Chondrocyte (in vitro differentiated cells): ENCODE measurements around the gene ADGRB3. TPM values are rescaled to one million over a fixed set of nuclear protein-coding genes. Genes with fewer than 3 reads are reported as not detected.
A peak's percentile ranks its signal among the peaks of the same experiment; 100 is the strongest.
"Not testable (repeated sequence)": the region's sequence is repeated elsewhere in the genome, so short reads cannot be mapped to it uniquely, and the experiment has no call there.

Experiments used
- DNase-seq: peaks from one replicate; pipeline ENCODE4 v3.0.0; 2021; ENCODE audit warnings: mixed read lengths, low spot score
- H3K27ac Mint-ChIP-seq: one replicate; pipeline ENCODE4 v1.8.0; 2021; ENCODE audit warnings: mild to moderate bottlenecking, moderate library complexity, mixed read lengths; ENCODE audit not compliant: unreplicated experiment
- H3K27me3 Mint-ChIP-seq: 2 replicates; pipeline ENCODE4 v1.8.0; 2021; ENCODE audit warnings: low read depth, mixed read lengths
- H3K36me3 Mint-ChIP-seq: 2 replicates; pipeline ENCODE4 v1.8.0; 2021; ENCODE audit warnings: low read depth, mixed read lengths
- H3K4me1 Mint-ChIP-seq: 2 replicates; pipeline ENCODE4 v1.8.0; 2021; ENCODE audit warnings: low read depth, mild to moderate bottlenecking, mixed read lengths
- H3K4me3 Mint-ChIP-seq: one replicate; pipeline ENCODE4 v1.8.0; 2021; ENCODE audit warnings: mild to moderate bottlenecking, moderate library complexity, mixed read lengths; ENCODE audit not compliant: unreplicated experiment
- H3K9me3 Mint-ChIP-seq: 2 replicates; pipeline ENCODE4 v1.8.0; 2021; ENCODE audit warnings: low read depth, mixed read lengths
- CTCF ChIP-seq: fragments of 200-600 bp; sonication (generic); IDR thresholded peaks from 2 replicates; pipeline ENCODE4 v1.5.0; 2021; ENCODE audit warnings: antibody characterized with exemption, mild to moderate bottlenecking, moderate library complexity
- total RNA-seq: library from RNA; stranded (reverse); gene quantifications from 3 replicates; pipeline ENCODE4 v1.2.1, GENCODE V29; 2021

ADGRB3 gene
- total RNA-seq, 1 donor from 2014 or later, result not detected

GRCh38 chr6:68777956-68778355 is 142.9 kb downstream of the ADGRB3 start:
- no peak for DNase-seq
- TF ChIP-seq CTCF, result no peak
- Mint-ChIP-seq H3K27me3 (peaks cover 15% of the 10 kb centered on the region), H3K4me3 (no peak overlapping the region), H3K4me1 (peaks cover 3% of the 10 kb centered on the region), H3K36me3 (no peaks in the 10 kb centered on the region), H3K9me3 (no peaks in the 10 kb centered on the region), H3K27ac (no peak overlapping the region)

GRCh38 chr6:68778356-68779020 is 143.4 kb downstream of the ADGRB3 start:
- no peak overlapping the region for H3K27ac Mint-ChIP-seq
- peaks cover 3% of the 10 kb centered on the region for H3K4me1 Mint-ChIP-seq
- no peaks in the 10 kb centered on the region for H3K9me3 Mint-ChIP-seq
- H3K4me3 Mint-ChIP-seq, result no peak overlapping the region
- peak; percentile 78 for TF ChIP-seq CTCF
- no peaks in the 10 kb centered on the region for H3K36me3 Mint-ChIP-seq
- no peak for DNase-seq
- H3K27me3 Mint-ChIP-seq, result peaks cover 13% of the 10 kb centered on the region

GRCh38 chr6:68779366-68779765 is 144.3 kb downstream of the ADGRB3 start:
- H3K27me3 Mint-ChIP-seq, result peaks cover 10% of the 10 kb centered on the region
- H3K27ac Mint-ChIP-seq, result no peak overlapping the region
- H3K4me3 Mint-ChIP-seq, result no peak overlapping the region
- peaks cover 3% of the 10 kb centered on the region for H3K4me1 Mint-ChIP-seq
- H3K9me3 Mint-ChIP-seq, result no peaks in the 10 kb centered on the region
- no peak for DNase-seq
- no peak for TF ChIP-seq CTCF
- H3K36me3 Mint-ChIP-seq, result no peaks in the 10 kb centered on the region

GRCh38 chr6:68790128-68790527 is 155.0 kb downstream of the ADGRB3 start:
- not testable (repeated sequence) for H3K4me1 Mint-ChIP-seq, H3K27me3 Mint-ChIP-seq, H3K4me3 Mint-ChIP-seq, H3K36me3 Mint-ChIP-seq, H3K9me3 Mint-ChIP-seq, H3K27ac Mint-ChIP-seq, DNase-seq

- H3K4me1 Mint-ChIP-seq, H3K4me3 Mint-ChIP-seq, H3K27me3 Mint-ChIP-seq, H3K9me3 Mint-ChIP-seq, H3K27ac Mint-ChIP-seq, H3K36me3 Mint-ChIP-seq, DNase-seq: not testable (repeated sequence)
These were observed 179.9 kb downstream of the ADGRB3 start for GRCh38 chr6:68814976-68815375.

GRCh38 chr6:68826501-68826900 is 191.4 kb downstream of the ADGRB3 start:
- no peak for DNase-seq
- no peaks in the 10 kb centered on the region for H3K9me3 Mint-ChIP-seq
- H3K27ac Mint-ChIP-seq, result no peak overlapping the region
- no peaks in the 10 kb centered on the region for H3K36me3 Mint-ChIP-seq
- H3K27me3 Mint-ChIP-seq, result peaks cover 4% of the 10 kb centered on the region
- TF ChIP-seq CTCF, result no peak
- no peaks in the 10 kb centered on the region for H3K4me1 Mint-ChIP-seq
- H3K4me3 Mint-ChIP-seq, result no peak overlapping the region
